HG03469 (cell line): ENCODE results near the gene NVL.
"Not testable (repeated sequence)": the region's sequence is repeated elsewhere in the genome, so short reads cannot be mapped to it uniquely, and the experiment has no call there.

Experiments used
- ATAC-seq: cut with Tn5 transposase; IDR thresholded peaks from one replicate; pipeline ENCODE4 v1.9.1; 2021; ENCODE audit warnings: mild to moderate bottlenecking, moderate library complexity, moderate number of reproducible peaks; ENCODE audit not compliant: unreplicated experiment

The NVL gene

GRCh38 chr1:224238212-224238611 lies 91.8 kb downstream of the NVL start:
- no peak for ATAC-seq

GRCh38 chr1:224237119-224237881 lies 92.7 kb downstream of the NVL start:
- no peak for ATAC-seq

GRCh38 chr1:224235813-224236493 lies 94.0 kb downstream of the NVL start:
- no peak for ATAC-seq

GRCh38 chr1:224234017-224234416 lies 96.0 kb downstream of the NVL start:
- ATAC-seq, result no peak

GRCh38 chr1:224226849-224227502 lies 103.0 kb downstream of the NVL start:
- ATAC-seq, result no peak

- ATAC-seq, result no peak
Observed at GRCh38 chr1:224223819-224224714, 105.9 kb downstream of the NVL start.

GRCh38 chr1:224219612-224220059 lies 110.3 kb downstream of the NVL start:
- no peak for ATAC-seq

GRCh38 chr1:224219011-224219611 lies 110.9 kb downstream of the NVL start:
- ATAC-seq, result no peak

- ATAC-seq, result no peak
Observed at GRCh38 chr1:224217655-224218623, 112.0 kb downstream of the NVL start.

GRCh38 chr1:224216382-224216781 lies 113.6 kb downstream of the NVL start:
- no peak for ATAC-seq

- no peak for ATAC-seq
Observed at GRCh38 chr1:224213438-224214119, 116.4 kb downstream of the NVL start.

GRCh38 chr1:224212618-224213061 lies 117.3 kb downstream of the NVL start:
- ATAC-seq, result no peak

- ATAC-seq, result no peak
Observed at GRCh38 chr1:224211206-224211962, 118.6 kb downstream of the NVL start.

GRCh38 chr1:224205931-224206538 lies 123.9 kb downstream of the NVL start:
- ATAC-seq, result not testable (repeated sequence)

GRCh38 chr1:224205438-224205840 lies 124.5 kb downstream of the NVL start:
- no peak for ATAC-seq

GRCh38 chr1:224203243-224204016 lies 126.5 kb downstream of the NVL start:
- ATAC-seq, result peak; percentile 58

- no peak for ATAC-seq
Observed at GRCh38 chr1:224201853-224202252, 128.1 kb downstream of the NVL start.
